Brain pericyte (primary cell): ENCODE results near the gene FRMD4B.
A peak's percentile ranks its signal among the peaks of the same experiment; 100 is the strongest.

Experiments used
- DNase-seq: peaks from one replicate; pipeline ENCODE4 v3.0.0-alpha.2; 2012; ENCODE audit warnings: low read depth, low spot score

Gene FRMD4B

DNA sequence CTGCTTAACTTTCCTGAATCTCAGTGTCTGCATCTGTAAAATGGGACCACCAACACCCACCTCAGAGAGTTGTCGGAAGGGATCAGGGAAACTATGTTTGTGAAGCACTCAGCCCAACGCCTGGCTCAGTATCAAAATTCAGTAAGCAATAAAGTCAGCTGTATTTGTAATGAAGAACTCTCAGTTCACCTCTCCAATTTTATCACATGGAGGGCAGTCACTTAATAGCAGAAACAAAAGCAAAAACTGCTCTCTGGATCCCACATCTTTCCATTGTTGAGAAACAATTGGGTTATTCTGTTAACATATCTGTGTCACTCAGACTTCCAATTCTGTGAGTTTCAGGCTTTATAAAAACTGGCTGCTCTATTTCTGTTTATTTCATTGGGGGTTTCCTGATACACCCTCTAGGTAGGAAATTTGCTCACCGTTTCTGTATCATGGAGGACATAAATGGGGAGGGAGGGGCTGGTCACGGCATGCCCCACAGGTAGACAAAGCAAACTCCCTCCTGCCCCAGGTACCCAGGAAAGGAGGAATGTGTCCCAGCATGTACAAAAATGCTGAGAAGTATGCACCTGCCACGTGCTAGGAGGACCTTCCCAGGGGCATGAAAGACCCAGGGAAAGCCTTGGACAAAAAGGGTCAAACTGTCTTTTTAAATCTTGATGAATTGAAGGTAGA is 182.1 kb downstream of the FRMD4B start:
- no peak for DNase-seq

DNA sequence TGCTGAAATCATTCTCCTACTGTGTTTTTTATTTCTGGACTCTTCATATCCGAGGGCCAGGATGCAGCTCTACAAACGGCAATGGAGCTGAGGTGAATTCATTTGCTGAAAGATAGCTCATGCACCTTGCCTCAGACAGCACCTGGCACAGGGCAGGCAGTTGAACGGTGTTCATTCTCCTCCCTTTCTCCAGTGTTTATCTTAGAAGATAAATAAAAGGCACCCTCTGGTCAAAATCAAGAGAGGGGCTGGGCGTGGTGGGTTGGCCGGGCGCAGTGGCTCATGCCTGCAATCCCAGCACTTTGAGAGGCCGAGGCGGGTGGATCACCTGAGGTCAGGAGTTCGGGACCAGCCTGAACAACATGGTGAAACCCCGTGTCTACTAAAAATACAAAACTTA is 184.2 kb downstream of the FRMD4B start:
- no peak for DNase-seq

DNA sequence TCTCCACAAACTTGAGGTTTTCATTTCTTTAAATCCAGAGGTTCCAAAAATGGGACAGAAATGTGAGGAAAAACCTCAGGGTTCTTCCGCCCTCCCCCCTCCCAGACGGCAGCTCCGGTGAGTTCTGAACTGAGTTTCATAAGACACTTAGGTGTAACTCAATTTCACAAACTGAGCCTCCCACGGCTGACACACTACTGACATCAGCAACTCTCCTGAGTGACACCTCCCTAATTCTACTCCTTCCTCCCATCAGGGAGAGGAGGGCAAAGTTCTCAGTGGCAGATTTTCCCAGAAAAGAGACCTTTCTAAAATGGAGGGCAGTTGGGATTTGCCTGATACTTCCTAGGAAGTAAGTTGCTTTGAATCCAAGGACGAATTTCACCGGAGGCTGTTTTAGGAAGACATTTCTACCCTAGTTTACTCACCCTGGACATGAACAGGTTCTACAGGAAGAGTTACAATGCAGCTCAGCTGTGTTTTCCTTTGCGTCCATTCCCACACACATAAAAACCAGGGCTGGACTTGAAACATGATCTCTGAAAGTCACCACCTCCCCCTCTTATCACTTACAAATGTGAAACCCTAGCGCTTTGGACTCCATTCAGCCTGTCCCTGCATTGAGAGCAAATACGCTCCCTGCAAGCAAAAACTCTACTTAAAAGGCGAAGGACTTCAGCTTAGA is 185.4 kb downstream of the FRMD4B start:
- no peak for DNase-seq

DNA sequence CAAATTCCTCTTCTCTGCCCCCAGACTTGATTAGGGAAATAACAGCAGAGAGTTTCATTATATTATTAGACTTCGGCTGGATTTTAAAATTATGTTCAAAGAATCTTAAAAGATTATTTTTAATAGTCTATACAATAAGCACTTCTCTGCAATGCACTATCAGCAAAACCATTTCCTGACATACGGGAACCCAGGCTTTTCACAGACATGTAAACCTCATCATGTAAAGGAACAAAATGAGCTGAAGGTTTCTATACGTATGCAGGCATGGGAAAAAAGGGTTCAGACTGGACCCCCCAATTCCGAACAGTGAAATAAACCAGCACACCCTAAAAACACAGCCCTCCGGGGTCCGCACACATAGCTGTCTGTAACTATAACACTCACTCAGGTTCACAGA is 185.9 kb downstream of the FRMD4B start:
- DNase-seq, result no peak

DNA sequence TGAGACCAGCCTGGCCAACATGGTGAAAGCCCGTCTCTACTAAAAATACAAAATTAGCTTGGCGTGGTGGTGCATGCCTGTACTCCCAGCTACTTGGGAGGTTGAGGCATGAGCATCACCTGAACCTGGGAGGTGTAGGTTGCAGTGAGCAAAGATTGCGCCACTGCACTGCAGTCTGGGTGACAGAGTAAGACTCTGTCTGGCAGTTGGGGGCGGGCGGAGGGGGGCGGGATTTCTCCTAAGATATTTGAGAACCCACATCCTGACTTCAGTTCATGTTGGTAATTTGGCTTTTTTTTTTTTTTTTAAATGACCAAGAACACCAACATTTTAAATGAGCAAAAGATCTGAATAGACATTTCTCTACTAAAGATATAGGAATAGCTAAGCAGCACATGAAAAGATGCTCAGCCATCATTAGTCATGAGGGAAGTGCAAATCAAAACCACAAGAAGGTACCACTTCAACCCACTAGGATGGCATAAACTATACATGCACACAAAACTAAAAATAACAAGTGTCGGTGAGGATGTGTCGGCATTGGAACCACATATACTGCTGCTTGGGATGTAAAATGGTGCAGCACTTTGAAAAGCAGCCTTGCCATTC is 187.9 kb downstream of the FRMD4B start:
- no peak for DNase-seq

DNA sequence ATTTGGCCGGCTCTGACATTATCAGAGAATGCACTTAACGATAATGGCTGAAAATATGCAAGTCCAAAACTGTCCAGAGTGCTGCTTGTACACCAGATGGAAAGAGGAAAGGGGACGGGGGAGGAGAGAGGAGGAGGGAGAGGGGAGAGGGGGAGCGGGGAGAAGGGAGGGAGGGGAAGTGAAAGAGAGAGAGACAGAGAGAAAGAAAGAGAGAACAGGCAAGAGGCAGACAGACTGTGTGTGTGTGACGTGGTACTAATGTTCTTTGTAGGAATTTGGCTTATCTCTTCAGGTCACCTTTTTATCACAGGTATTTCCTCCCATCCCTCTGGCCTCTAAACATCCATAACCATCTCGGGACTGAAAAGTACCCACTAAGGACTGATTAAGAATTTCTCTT is 188.4 kb downstream of the FRMD4B start:
- no peak for DNase-seq

DNA sequence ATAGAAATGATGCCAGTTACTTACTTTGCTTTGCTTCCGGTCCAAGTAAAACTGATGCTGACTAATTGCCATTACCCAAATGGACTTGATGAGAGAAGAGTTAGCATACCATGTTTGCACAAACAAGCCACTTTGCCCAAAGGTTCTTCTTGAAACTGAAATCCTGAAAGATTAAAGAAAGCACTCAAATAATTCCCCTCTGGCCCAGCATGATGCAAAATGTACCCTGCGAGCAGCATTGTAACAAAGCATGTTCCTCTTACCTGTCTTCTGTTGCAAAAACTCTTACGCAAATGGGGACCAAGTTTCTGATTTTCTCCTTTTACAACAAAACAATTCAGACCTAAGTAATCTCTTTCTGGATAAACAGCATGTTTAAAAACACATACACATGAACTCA is 189.0 kb downstream of the FRMD4B start:
- DNase-seq, result no peak

DNA sequence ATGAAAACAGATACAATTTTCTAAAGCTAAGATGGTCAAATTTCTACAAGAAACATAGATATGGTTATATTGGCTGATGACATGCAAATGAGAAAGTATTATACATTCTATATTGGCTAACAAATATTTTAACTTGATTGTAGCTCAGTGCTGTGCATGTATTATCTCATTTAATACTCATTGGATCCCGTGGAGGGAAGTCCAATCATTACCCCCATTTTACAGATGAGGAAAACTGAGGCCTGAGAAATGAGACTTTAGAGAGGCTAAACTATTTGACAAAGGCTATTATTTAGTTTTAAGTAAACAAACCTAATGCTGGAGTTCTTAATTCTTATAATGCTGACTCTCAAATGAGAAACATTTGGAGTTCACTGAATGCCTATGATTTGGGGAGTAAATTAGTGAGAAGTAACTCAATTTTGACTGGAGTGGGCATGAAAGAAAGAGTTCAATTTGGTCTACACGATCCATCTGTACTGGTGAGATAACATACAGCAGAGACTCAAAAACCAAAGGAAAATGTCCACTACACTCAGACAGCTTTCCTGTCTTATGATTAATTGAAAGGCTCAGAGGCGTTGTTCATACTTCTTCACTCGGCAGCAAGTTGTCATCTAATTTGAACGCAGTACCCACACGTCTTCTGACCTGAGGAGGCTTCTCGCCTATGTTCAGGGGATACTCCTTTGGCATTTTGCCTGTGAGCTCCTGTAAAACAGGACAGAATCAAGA is 191.3 kb downstream of the FRMD4B start:
- DNase-seq, result no peak

DNA sequence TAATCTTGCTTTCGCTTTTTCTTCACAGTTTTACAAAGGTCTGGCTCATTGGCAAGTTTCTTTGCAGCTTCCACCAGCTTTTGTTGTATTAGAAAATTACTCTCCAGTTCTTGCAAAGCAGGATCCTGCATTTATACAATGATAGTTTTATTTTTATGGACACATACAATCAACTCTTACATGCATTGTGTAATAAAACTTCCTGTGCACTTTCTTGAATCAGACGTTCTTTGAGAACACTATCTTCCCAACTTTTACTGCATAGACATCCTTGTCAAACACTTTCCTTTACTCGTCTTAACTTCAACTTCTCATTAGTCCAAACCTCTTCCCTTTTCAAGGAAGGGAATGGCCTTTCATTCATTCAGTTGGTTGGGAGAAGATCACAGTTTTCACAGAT is 192.1 kb downstream of the FRMD4B start:
- DNase-seq, result no peak

DNA sequence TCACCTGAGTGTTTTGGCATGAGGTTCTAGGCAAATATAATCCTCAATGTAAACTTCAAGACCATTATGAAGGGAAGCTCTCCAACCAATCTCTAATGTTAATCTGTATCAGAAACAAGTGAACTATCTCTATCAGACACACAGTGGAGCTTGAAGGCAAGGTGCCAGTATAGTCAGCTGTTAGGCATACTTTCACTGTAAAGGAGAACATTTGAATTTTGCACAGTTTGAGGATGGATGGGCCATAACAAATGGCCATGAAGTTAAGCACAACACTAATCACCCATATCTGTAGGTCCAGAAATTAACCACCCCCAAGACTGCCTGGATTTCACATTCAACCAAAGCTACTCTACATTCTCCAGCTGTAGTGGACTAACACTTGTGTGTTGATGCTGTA is 194.4 kb downstream of the FRMD4B start:
- no peak for DNase-seq

DNA sequence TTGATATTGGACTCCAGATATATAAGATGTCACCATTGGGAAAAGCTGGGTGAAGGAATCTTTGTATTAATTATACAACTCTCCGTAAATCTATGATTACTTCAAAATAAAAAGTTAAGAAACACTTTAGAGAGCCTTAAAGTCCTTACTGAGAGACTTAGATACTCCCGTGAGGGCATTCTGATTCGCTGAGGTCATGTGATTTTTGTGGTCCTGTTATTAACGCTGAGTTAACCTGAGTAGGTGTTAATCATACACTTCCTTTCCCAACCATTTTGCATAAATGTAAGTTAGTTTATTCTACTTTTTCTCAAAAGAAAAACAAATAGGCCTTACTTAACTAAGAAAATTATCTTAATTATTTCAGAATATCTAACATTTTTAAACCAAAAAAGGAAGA is 196.4 kb downstream of the FRMD4B start:
- DNase-seq, result no peak

DNA sequence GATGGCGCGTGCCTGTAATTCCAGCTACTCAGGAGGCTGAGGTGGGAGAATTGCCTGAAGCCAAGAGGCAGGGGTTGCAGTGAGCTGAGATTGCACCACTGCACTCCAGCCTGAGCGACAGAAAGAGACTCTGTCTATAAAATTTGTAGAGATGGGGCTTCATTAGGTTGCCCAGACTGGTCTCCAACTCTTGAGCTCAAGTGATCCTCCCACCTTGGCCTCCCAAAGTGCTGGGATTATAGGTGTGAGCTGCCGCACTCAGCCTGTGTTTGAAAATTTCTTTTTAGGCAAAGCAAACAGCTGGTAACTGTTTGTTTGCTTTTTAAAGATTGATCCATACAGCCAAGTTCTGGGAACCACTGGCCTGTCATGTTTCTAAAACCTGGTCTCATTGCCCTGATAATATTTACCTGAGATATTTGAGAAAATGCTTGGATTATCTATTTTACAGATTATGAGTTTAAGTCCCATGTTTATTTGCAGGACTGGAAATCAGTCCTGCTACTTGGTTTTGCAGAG is 199.3 kb downstream of the FRMD4B start:
- DNase-seq, result no peak

DNA sequence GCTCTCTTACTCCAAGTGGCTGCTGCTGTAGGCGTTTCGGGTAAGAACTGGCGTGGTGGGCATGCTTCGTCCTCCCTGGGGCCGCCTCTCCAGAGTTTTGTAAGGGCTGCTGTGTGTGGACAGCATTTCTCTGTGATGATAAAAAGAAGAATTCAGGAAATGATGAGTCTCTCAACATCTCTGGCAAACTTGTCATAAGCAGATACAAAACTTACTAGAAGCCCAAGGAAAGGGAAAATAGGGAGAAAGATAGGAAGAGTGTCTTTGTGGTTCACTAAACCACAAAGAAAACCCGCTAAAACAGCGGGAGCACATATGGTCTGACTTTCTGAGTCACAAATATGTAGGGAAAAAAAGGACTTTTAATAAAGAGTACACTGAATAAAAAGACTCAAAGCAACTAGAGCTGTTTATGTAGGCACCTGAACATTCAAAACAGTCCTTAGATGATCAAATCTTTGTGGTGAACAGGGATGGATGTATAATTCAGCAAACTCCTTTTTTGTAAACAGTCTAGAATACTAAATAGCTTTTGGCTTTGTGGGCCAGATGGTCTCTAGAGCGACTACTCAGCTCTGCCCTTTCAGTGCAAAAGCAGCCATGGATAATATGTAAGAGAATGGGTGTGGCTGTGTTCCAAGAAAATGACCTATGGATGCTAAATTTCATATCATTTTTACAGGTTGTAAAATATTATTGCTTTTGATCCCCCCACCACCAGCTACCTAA is 203.1 kb downstream of the FRMD4B start:
- peak; percentile 47 for DNase-seq

DNA sequence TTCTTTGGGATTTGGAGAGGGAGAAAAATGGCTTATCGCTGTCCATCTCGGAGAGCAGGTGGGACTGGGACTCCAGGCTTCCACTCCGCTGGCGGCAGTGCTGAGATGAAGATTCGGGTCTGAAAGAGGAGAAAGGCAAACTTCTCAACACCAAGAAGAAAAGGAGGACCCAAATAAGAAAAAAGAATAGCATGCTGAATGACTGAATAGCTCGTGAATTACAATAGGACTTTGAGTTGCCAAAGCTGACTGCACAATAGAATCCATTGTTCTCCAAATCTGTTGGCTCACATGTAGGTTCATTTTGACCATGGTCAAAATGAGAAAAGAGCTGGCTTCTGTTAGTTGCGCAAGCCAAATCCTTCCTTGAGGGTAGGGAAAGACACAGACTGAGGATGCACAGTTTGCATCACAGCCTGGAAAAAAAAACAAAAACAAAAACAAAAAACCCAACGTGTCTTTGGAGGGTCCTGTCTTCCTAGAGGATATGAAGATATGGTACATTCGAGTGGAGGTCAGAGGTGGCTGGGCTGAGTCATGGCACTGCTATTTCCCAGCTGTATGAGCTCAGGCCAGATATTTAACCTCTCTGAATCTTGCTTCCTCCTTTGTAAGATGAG is 204.2 kb downstream of the FRMD4B start:
- peak; percentile 40 for DNase-seq

DNA sequence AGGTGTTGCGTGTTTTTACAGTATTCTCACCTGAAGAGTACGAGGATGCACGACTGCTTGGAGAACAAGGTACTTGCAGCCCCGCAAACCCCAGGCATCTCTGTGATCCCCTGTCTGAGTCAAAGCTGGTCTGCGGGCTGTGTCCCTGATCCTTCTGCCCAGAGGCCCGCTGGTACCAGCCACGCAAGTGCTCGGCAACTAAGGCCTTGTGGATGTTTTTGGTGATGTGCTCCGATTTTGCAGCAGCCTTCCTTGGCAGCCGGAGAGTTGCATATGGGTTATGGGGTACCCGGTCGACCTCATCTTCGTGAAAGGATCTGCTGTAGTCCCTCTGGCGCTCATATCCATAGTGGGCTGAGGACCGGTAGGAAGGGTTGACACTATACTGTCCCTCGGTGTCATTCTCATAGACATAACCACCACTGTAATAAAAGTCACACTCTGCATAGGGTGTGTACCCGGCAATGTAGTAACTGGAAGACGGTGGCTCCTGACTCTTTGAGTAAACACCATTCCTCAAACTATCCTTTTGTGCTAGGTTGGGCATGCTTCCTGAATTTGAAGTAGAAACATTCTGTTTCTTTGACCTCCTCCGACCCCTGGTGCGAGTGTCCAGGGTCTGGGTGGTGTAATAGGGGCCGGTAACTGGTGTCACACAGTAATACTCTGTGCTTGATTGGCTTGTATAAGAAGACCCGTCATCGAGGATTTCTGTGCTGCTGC is 204.9 kb downstream of the FRMD4B start:
- no peak for DNase-seq

DNA sequence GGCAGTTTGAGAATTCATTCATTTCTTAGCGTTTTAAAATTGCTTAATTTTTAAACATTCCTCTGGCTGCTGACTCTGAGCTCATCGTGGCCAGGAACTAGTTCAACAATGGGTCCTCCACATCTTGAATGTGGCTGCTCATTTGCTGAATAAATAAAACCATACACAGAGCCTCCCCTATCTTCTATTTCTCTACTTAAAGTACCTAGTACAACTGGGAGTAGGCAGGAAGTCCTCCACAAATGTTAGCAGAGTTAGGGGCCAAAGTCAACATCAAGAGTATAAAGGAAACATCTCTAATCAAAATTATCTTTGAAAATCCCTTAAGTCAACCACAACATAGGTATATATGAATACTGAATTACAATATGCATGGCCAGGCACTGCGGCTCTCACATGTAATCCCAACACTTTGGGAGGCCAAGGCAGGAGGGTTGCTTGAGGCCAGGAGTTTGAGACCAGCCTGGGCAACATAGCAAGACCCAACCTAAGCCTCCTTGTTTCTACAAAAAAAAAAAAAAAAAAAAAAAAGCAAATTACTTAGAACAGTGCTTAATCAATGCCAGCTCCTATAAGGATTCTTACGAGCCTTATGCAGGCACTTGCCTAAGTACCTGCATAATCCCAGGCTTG is 206.0 kb downstream of the FRMD4B start:
- no peak for DNase-seq

DNA sequence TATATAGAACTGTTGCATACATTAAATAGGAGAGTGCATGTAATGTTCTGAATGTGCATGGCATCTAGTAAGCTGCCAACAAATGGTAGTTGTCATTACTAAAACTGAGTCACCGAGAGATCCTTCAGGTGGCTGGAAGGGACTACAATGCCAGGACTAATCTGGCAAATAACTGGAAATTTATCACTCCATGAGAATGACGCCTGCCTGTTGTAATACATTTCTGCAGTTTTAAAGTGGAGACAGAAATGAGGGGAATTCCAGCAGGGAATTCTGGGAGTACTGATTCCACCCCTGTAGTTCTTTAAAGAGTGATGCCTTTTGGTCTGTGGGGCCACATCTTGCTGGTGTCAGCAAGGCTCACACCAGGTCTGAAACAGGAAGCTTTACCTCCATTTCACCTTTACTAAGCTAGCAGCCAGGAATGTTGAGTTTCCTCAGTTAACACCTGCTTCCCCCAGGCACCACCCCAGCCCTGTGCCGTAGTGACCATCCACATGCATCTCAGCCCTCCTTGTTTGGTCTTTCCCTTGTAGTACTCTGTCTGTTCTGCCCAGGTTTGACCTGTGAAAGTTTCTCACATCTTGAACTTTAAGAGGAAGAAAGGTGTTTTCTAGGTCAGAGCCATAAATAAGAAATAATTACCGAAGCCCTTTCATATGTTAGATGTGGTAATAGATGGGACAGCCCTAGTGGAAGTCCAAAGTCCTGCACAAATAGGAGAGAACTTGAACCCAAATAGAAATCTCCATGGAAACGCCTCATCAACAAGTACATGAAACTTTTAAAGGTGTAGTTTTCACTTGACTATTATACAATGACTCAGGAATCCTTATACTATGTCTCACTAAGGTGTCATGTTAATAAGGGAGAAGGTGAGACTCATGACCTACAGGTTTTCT is 206.8 kb downstream of the FRMD4B start:
- DNase-seq, result no peak

DNA sequence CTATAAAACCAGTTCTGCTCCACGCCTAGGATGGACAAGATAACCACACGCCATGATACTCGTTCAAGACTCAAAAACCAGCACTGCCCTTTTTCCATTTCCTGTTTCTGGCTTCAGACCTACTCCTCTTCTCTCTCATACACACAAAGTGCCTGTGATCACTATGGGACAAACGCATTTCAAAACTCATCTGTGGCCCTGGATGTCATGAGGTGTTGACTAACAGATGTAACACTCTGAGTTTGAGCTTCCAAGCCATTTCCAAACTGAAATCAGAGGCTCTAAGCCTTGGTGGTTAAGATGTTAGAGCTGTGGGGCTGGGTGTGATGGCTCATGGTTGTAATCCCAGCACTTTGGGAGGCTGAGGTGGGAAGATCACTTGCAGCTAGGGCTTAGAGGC is 207.8 kb downstream of the FRMD4B start:
- no peak for DNase-seq
